Activated B cell treated with CpG ODN at 0.5 μM for 24 hours (primary cell): ENCODE data around the gene ESPNL. TPM values are rescaled to one million over a fixed set of nuclear protein-coding genes. Genes with fewer than 3 reads are reported as not detected.

Experiments
- ATAC-seq: fragments of 200-7000 bp; cut with Tn5 transposase; one replicate; pipeline ENCODE4 v1.10.0; 2021; ENCODE audit warnings: low read depth, mild to moderate bottlenecking, moderate library complexity
- CTCF ChIA-PET: fragments of 350-600 bp; sonication (Branson Sonifier 250); formaldehyde crosslinking; loops from one replicate; lab custom pipeline; 2021; ENCODE audit warnings: antibody characterized with exemption; lab: Charles Lee
- POLR2A ChIA-PET: fragments of 350-600 bp; sonication (Branson Sonifier 250); formaldehyde crosslinking; loops from one replicate; lab custom pipeline; 2021; ENCODE audit warnings: antibody characterized with exemption; lab: Charles Lee
- DNase-seq: peaks from one replicate; pipeline ENCODE4 v3.0.0; 2022
- H3K27ac Mint-ChIP-seq: one replicate; pipeline ENCODE4 v1.8.0; 2020; ENCODE audit warnings: mixed read lengths
- H3K27me3 Mint-ChIP-seq: one replicate; pipeline ENCODE4 v1.8.0; 2021; ENCODE audit warnings: mixed read lengths
- H3K36me3 Mint-ChIP-seq: one replicate; pipeline ENCODE4 v1.8.0; 2021; ENCODE audit warnings: low read depth, mixed read lengths
- H3K4me1 Mint-ChIP-seq: one replicate; pipeline ENCODE4 v1.8.0; 2021; ENCODE audit warnings: mixed read lengths
- H3K4me3 Mint-ChIP-seq: one replicate; pipeline ENCODE4 v1.8.0; 2020; ENCODE audit warnings: mild to moderate bottlenecking, mixed read lengths
- H3K9me3 Mint-ChIP-seq: one replicate; pipeline ENCODE4 v1.8.0; 2020; ENCODE audit warnings: mixed read lengths
- intact Hi-C: fragments of 100-400 bp; cut with micrococcal nuclease; formaldehyde crosslinking; loops from one replicate; pipeline ENCODE4 v1.15.1; 2024
- total RNA-seq: library from RNA; stranded (reverse); gene quantifications from 2 replicates; pipeline ENCODE4 v1.2.3, GENCODE V29; 2022
- TF ChIP-seq, protein P1 (sequence below): fragments of 200-600 bp; IDR thresholded peaks from one replicate; pipeline ENCODE4 v1.8.0; 2022; ENCODE audit warnings: antibody characterized with exemption, mild to moderate bottlenecking

The ESPNL gene
- total RNA-seq, 1 donor from 2014 or later = 0.42 TPM

DNA sequence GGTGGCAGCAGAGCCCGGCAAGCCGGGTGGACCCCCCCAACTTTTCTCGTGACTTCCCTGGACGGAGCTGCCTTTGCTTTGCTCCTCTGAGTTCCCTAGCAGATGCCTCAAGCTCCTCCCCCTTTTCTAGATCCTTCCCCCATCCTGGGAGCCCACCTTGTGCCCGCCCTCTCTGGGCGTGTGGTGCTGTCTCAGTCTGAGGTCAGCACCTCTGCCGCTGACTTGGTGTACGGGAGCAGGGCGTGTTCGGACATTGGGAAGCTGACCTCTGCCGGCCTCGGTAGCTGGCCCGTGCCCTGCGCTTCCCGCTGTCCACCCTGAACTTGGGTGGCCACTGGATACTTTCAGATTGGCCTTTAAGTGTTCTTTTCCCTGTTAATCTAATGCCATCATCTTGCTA lies 19.6 kb upstream of the ESPNL start:
- H3K36me3 Mint-ChIP-seq = peaks cover 71% of the 10 kb centered on the region

GRCh38 chr2:238081150-238081549 lies 19.0 kb upstream of the ESPNL start:
- H3K36me3 Mint-ChIP-seq = peaks cover 72% of the 10 kb centered on the region
- ATAC-seq (no peak), DNase-seq (no peak)
- H3K27me3 Mint-ChIP-seq = no peaks in the 10 kb centered on the region
- intact Hi-C loops = no loop called here
- no peak overlapping the region for H3K27ac Mint-ChIP-seq
- ChIA-PET POLR2A (no interaction called here), CTCF (no interaction called here)
- H3K9me3 Mint-ChIP-seq = peaks cover 5% of the 10 kb centered on the region
- TF ChIP-seq, protein P1, sequence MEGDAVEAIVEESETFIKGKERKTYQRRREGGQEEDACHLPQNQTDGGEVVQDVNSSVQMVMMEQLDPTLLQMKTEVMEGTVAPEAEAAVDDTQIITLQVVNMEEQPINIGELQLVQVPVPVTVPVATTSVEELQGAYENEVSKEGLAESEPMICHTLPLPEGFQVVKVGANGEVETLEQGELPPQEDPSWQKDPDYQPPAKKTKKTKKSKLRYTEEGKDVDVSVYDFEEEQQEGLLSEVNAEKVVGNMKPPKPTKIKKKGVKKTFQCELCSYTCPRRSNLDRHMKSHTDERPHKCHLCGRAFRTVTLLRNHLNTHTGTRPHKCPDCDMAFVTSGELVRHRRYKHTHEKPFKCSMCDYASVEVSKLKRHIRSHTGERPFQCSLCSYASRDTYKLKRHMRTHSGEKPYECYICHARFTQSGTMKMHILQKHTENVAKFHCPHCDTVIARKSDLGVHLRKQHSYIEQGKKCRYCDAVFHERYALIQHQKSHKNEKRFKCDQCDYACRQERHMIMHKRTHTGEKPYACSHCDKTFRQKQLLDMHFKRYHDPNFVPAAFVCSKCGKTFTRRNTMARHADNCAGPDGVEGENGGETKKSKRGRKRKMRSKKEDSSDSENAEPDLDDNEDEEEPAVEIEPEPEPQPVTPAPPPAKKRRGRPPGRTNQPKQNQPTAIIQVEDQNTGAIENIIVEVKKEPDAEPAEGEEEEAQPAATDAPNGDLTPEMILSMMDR = no peak
- no peaks in the 10 kb centered on the region for H3K4me1 Mint-ChIP-seq
- H3K4me3 Mint-ChIP-seq = no peak overlapping the region

More for the DNA sequence above, 19.6 kb upstream of the ESPNL start:
- TF ChIP-seq, protein P1 = no peak
- Mint-ChIP-seq H3K27me3 (no peaks in the 10 kb centered on the region), H3K4me3 (no peak overlapping the region), H3K4me1 (no peaks in the 10 kb centered on the region), H3K27ac (no peak overlapping the region), H3K9me3 (peaks cover 5% of the 10 kb centered on the region)
- intact Hi-C loops = no loop called here
- no peak for DNase-seq
- no peak for ATAC-seq
- CTCF ChIA-PET = no interaction called here
- POLR2A ChIA-PET = no interaction called here

DNA sequence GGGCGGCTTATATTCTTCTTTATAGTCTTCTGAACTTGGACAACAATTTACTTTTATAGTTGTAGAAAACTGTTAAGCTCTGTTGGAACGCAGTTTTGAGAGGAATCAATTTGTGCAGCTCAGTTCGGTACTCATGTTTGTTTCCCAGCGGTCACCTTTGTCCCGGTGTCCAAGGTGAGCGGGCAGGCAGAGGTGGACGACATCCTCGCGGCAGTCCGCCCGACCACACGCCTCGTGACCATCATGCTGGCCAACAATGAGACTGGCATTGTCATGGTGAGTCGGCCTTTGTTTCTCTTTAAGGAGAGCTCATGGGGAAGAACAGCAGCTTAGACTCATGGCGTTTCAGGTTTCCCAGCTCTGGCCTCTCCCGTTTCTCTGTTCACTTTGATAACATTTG lies 18.6 kb upstream of the ESPNL start:
- Mint-ChIP-seq H3K4me3 (no peak overlapping the region), H3K27ac (no peak overlapping the region), H3K9me3 (peaks cover 5% of the 10 kb centered on the region), H3K36me3 (peaks cover 70% of the 10 kb centered on the region), H3K27me3 (no peaks in the 10 kb centered on the region), H3K4me1 (no peaks in the 10 kb centered on the region)
- ChIA-PET POLR2A (no interaction called here), CTCF (no interaction called here)
- DNase-seq (no peak), ATAC-seq (no peak)
- TF ChIP-seq, protein P1 = no peak
- intact Hi-C loops = no loop called here

- intact Hi-C loops = no loop called here
- Mint-ChIP-seq H3K4me3 (no peak overlapping the region), H3K27me3 (no peaks in the 10 kb centered on the region), H3K27ac (no peak overlapping the region), H3K36me3 (peaks cover 66% of the 10 kb centered on the region), H3K4me1 (peaks cover 4% of the 10 kb centered on the region), H3K9me3 (peaks cover 2% of the 10 kb centered on the region)
- TF ChIP-seq, protein P1 = no peak
- CTCF ChIA-PET = no interaction called here
- POLR2A ChIA-PET = no interaction called here
- no peak for DNase-seq
- no peak for ATAC-seq
These were observed 18.0 kb upstream of the ESPNL start for GRCh38 chr2:238082151-238082550.

DNA sequence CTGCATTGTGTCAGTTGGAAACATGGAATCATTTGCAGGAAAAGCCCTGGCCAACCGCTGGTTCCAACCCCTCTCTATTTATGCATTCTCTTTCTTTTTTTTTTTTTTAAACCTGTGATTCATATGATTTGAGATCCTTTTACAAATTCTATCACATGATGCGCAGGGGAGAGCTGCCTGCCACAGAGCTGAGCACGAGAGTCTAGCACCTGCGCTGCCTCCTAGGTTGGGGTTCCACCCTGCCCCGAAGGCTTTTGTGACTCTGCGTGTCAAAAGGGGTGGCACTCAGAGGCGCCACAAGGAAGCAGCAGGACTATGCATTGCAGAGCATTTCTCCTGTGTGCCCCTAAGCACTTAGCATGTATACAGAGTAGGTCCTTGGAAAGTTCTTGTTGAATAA lies 17.3 kb upstream of the ESPNL start:
- Mint-ChIP-seq H3K27me3 (no peaks in the 10 kb centered on the region), H3K36me3 (peaks cover 61% of the 10 kb centered on the region), H3K4me1 (peaks cover 11% of the 10 kb centered on the region), H3K9me3 (peaks cover 2% of the 10 kb centered on the region), H3K27ac (no peak overlapping the region), H3K4me3 (no peak overlapping the region)
- ChIA-PET CTCF (no interaction called here), POLR2A (no interaction called here)
- DNase-seq (no peak), ATAC-seq (no peak)
- TF ChIP-seq, protein P1 = no peak
- intact Hi-C loops = no loop called here
